NK-92 (cell line): Measurements from ENCODE around the gene B4GALNT1.
"Not testable (repeated sequence)": the region's sequence is repeated elsewhere in the genome, so short reads cannot be mapped to it uniquely, and the experiment has no call there.

Experiments used
- DNase-seq: peaks from one replicate; lab custom pipeline; 2025; ENCODE audit not compliant: unreplicated experiment; lab: John Stamatoyannopoulos, UW

B4GALNT1 gene

DNA sequence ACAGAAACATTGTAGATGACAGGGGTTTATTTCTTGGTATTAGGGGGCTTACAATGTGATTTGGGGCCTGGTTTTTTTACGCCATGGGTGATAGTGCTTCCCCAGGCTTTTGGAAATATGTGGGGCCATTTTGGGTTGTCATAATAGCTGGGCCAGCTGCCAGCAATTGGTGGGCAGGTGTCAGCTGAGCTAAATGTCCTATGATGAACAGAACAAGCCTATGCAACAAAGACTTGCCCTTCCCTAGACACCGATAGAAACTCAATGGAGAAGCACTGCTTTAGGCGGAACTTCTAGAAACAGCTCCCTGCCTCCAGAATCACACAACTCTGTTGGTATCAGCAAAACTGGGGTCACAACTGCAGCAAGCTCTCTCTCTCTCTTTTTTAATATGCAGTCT lies 5.1 kb upstream of the B4GALNT1 start:
- no peak for DNase-seq

DNA sequence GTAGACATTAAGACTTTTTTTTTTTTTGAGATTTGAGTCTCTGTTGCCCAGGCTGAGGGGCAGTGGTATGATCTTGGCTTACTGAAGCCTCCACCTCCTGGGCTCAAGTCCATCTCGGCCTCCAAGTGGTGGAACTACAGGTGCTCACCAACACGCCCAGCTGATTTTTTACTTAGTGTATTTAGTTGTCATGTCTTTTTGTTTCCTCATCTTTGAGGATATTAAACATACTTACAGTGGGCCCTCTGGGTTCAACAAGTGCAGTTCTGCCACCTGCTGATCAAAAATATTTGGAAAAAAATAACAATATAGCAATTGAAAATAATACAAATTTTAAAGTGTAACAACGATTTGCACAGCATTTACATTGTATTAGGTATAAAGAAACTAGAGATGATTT lies 4.4 kb upstream of the B4GALNT1 start:
- no peak for DNase-seq

DNA sequence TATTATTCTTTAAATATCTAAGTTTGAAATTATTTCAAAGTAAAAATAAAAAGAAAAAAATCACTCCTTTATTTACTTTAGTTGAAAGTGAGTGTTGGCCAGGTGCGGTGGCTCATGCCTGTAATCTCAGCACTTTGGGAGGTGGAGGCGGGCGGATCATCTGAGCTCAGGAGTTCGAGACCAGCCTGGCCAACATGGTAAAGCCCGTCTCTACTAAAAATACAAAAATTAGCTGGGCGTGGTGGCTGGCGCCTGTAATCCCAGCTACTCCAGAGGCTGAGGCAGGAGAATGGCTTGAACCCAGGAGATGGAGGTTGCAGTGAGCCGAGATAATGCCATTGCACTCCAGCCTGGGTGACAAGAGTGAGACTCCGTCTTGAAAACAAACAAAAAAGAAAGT lies 3.7 kb upstream of the B4GALNT1 start:
- DNase-seq, result not testable (repeated sequence)

DNA sequence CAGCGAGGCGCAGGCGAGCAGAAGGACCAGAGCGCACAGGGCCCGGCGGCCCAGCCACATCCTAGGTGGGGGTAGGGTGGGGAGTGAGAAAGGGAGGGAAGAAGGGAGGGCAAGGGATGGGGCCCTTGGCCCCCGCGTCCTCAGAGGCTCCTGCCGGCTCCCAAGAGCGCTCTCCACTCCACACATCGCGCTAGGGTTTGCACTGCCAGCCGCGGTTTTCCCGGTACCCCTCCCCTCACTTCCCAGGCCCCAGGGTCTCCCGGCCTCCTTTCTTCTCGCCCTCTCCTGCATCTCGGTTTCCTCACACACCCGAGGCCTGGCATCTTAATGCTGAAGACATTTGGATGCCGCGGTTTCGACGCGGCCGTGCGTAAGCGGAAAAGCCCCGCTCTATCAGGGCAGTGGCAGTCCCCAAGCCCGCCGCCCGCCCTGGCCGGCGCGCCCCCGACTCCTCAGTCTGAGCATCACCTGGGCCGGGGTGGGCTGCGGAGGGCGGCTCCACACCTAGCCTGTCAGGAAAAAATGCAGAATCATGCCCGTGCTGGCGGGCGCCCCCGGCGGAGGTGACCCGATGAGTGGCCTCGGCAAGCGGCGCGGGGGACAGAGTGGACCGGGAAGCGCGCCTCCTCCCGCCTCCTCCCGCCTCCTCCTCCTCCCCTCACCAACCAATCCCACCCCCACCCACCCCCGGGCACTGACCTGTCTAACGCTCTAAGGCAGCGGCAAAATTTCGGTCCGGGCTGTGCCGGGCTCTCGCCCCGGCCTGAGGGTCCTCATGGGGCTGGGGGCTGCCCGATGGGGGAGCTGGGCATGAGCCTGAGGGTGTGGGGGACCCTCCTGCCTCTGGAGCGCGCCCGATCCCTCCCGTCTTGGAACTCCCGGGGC lies 686 bp downstream of the B4GALNT1 start:
- no peak for DNase-seq

DNA sequence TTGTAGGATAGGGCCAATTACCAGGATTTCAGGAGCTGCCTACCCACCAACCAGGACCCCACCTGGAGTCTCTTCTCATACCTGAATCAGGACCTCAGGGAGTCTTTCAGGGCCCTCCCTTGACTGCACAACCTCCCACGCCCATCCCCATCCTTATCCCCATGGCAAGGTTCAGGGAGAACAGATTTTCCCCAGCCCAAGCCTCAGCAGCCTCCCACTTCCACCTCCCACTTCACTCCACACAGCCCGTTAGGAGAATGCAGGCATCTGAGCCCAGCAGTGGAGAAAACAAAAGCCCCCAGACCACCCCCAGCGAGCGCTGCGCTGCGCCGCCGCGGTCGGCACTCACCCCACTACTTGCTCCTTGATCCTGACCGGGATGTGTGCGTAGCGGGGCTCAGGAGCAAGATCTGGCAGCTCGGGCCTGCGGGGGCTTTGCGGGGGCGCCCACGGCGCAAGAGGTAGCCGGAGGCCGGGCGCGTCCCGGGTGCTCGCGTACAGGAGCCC lies 1.4 kb downstream of the B4GALNT1 start:
- DNase-seq, result no peak

DNA sequence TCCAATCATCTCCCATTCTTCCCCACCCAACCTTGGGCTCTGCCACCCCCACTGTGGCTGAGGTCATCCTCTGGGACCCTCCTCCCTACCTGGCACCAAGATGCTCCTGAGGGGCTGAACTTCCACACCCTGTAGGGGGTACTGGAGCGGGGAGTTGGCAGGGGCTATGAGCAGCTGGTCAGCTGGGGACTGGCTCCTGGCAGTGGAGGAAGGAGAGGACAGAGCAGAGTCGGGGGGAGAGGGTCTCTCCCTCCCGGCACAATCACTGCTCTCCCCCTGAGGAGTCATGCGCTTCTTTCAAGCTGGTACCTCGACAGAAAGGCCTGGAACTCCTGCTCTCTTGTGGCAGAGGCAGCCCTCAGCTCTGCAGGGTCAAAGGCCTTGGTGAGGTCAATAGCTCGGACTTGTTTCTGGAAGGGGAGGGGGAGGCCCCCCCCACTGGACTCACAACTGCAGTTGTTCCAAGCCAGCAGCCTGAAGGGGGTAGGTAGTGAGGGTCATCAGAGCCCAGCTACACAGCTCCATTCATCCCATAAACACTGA lies 2.0 kb downstream of the B4GALNT1 start:
- no peak for DNase-seq

DNA sequence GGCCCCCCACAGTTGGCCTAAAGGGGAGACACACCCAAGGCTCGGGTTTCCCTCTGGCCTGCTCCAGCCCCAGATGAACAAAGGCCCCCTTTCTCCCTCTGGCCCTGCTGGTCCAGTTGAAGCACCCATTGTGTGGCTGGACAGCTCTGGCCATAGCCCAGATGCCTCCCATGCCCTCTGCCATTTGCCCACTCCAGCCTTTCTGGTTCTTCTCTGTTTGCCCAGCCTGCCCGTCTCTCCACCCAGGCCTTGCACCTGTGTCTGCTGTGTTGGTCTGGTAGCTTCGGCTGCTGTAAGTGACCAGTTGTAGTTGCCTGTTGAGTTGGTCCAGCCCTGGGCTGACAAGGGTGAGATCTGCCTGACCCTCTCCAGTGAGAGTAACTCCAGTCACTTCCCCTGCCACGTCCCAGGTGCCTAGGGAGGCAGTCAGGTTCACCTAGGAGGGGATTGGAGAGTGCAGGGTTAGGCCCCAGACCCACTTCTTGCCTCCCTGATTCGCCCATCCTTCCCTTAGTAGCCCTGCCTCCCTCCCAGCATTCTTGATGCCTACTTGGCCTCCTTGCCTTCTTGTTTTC lies 3.0 kb downstream of the B4GALNT1 start:
- DNase-seq, result no peak

DNA sequence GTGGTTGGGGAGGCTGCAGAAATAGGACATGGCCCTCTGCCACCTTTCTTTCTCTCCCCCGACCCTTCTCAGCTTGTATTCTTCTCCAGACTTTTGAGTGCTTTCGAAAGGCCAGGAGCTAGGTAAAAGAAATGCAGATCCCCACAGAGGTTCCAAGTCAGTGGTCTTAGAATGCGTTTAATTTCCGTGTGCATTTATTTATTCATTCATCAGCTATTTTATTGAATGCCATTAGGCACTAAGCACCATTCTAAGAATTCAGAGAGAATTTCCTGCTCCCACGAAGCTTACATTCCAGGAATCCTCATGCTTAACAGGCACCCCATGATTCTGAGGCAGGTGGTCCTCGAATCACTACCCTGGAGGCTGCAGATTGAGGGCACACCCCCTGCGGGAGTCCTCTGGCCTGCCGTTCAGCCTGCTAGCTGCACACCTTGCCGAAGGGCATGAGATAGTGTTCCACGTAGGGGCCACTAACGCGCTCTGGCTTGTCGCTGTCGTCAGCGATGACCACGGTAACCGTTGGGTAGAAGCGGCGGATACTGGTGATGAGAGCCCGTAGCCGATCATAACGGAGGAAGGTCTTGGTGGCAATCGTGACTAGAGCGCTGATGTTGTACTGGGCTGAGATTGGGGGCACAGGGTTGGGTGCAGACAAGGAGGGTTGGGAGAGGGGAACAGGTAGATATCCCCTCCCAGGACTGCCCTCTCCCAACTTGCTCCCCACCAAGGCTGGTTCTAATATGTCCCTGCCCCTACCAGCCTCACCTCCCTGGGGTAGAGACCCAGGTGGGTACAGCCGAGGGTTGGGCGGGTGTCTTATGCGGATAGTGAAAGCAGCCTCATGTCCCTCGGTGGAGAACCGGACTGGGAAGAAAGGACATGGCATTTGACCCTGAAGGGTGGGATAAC lies 4.5 kb downstream of the B4GALNT1 start:
- no peak for DNase-seq

DNA sequence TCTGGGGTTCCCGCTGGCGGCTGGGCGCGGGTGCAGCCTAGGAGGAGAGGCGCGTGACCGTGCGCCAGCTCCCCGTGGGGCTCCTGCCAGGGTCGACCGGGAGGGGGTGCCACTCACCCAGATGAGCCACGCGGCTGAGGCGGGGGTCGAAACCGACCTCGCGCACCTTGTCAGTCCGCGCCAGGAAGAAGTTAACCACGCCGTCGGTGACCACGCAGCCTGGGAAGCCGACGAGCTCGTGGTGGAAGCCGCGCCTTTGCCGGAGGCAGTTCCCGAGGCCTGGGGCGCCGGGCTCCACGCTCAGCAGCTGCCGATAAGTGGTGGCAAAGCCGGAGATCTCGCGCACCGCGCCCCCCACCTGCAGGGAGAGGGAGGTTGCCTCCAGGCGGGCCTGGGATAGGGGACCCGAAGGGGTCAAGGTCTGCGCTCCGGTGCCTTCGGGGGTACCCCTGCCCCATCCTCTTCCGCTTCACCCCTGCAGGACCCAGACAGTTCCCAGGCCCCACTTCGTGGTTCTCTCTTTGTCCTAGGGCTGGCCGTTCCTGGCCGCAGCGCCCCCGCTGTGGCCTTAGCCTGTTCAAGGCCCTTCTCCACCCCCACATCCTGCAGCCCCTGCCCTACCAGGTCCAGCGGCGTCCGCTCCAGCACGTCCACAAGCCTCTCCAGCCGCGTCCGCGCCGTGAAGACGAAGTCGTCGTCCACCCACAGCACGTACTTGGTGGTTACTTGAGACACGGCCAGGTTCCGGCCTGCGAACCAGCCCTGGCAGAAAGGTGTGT lies 5.3 kb downstream of the B4GALNT1 start:
- no peak for DNase-seq

DNA sequence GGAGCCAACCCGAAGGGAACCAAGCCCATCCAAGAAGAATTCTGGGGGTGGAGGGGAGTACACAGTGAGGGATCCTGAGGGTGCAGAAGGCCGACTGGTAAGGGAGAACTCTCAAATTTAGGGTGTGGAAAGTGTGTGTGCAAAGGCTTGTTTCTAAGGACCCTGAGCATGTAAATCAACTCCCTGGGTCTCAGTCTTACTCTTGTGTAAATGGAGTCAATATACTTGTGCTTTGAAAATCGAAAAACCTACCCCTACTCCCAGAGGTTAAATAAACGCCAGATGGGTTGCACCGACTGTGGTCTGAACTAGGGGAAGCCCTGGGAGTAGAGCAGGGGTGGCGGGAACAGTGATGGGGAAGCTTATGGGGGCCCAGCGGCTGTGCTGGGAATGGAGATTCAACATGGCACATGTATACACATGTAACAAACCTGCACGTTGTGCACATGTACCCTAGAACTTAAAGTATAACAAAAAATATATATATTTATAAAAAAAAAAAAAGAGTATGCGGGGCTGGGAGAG lies 6.0 kb downstream of the B4GALNT1 start:
- no peak for DNase-seq

DNA sequence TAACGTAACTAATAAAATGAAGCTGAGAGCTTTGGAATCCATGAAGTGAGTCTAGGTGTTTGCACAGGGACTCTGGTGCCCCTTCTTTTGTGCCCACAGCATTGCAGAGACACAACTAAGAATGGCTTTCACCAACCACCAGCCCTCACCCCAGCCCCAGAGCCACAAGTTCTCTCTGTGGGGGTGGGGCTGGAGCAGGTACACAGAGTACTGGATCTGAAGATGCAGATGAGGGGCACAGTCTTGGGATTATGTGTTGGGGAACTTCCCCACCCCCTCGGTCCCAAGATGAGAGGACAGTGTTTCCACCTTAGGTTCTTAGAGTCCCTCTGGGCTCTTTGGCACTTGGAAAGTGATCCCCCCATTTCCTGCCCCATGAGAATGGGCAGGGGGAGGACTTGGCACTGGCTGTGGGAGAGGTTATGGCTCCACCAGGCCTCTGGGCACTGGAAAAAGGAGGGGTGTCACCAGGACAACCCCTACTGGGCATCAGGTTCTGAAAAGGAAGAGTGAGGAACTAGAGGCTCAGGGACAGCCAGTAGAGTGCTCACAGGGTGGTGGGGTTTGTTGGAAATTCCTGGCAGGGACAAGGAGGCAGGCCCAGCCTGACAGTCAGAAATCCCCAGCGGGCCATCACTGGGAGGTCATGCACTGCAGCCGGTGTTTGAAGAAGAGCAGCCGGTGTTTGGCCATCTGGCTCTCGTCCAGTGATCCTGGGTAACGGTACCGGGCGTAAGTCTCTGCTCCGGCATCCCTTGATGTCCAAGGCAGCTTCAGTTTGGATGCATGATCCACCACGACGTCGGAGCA lies 6.7 kb downstream of the B4GALNT1 start:
- DNase-seq, result no peak

DNA sequence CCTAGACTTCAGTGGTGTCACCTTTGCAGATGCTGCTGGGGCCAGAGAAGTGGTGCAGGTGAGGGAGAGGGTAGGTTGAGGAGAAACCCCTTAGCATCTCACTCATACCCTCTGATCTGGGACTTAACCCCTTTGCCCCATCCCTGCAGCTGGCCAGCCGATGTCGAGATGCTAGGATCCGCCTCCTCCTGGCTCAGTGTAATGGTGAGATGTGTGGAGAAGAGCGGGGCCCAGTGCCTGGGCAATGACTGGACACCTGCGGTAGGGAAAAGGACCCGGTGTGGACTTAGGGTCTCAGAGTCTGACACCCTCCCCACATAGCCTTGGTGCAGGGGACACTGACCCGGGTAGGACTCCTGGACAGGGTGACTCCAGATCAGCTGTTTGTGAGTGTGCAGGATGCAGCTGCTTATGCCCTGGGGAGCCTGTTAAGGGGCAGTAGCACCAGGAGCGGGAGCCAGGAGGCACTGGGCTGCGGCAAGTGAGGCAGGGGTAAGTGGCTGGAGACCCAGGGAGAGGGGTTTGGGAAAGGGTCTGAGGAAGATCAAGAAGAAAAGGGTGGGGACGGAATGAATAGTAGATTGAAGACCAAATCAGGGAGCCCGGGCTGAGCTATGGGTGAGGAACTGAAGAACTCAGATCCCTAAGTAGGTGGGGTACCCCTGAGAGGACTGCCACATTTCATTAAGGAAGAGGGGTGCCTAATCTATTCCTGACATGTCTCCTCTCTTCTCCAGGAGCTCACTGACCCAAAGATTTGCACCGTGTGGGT lies 7.6 kb downstream of the B4GALNT1 start:
- DNase-seq, result no peak

DNA sequence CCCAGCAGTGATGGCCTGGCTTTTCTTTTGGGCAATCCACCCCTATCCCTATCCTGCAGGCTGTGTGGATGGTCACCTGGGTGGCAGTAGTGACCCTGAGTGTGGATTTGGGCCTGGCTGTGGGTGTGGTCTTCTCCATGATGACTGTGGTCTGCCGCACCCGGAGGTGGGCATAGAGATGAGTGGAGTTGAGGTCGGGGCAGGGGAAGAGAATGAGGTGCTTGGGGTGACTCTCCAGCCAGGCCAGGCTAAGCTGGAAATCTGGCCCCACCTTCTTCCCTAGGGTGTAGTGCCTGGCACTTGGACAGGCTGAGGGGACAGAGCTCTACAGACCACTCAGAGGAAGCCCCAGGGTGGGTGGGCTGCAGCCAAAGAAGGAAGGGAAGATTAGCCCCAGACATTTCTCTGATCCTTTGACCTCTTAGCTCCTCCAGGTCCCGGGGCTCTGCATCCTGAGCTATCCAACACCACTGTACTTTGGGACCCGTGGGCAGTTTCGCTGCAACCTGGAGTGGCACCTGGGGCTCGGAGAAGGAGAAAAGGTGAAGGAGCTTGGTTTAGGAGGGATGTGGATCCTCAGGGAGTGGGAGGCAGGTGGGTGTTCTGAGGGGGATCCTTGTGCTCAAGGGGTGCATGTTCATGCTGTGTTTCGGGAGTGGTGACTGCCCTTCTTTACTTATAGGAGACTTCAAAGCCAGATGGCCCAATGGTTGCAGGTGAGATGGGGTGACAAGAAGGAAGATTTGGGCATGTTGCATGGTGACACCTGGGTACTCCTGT lies 8.4 kb downstream of the B4GALNT1 start:
- no peak for DNase-seq

DNA sequence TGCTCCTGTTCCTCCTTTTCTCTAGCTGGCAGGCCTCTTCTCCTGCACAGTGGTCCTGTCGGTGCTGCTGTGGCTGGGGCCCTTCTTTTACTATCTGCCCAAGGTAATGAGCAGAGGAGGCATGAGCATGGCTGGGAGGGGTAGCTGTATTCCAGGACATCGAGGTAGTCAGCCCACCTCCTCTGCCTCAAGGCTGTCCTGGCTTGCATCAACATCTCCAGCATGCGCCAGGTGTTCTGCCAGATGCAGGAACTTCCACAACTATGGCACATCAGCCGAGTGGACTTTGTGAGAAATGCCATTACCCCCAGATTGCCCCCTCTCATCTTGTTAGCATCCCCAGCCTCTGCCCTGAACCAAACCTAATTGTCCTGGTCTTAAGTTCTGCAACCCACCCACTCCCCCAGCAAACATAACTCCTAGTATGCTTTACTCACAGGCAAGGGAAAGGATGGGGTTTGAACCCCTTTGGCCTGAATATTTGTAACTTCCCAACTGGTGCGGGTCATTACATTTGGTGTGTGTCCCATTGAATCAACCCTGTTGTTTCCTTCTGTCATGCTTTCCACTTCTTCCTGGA lies 9.1 kb downstream of the B4GALNT1 start:
- DNase-seq, result no peak

DNA sequence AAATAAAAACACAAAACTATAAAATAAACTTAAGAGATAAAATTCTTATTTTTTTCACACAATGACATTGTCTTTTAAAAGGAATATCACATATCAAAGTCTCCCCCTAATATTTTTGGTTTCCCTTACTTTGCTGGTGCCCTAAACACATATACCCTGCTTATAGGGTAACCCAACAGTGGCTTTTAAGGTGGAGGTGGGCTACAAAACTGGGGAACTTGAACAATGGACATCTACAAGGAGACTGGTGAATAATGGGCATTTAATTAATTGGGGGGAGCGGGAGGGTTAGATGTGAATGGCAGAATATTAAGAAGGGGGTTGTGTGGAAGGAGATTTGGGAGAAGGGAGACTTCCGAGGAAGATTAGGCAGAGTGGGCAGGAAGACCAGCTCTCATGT lies 9.6 kb downstream of the B4GALNT1 start:
- no peak for DNase-seq

DNA sequence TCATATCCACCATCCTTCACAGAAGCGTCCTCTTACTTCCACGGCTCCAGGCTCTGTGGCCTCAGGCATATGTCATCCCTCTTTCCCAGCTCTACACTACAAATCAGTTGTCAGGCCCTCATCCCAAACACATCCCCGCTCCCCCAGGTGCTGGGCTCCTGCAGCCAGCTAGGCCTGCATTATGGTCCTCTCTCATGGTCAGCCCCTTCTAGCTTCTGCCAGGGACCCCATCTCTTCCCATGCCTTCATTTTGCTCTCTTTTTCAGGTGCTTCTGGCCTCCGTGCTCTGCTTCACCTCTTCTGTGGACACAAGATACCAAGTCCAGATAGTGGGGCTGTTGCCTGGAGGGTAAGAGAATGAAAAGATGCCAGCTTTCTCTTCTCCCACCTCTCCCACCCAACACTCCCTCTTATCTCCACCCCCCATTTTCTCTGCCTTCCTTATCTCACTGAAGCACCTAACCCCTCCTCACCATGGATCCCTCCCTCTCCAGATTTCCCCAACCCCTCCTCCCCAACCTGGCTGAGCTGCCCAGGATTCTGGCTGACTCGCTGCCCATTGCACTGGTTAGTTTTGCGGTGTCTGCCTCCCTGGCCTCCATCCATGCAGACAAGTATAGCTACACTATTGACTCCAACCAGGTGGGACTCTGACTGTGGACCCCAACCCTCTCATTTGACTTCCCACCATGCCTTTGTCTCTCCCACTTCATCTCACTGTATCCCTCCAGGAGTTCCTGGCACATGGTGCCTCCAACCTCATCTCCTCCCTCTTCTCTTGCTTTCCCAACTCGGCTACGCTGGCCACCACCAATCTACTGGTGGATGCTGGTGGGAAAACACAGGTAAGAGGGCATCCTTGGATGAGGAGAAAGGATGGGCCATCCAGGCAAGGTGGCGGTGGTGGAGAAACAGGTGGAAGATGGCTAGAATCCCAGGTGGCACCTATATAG lies 10.4 kb downstream of the B4GALNT1 start:
- no peak for DNase-seq
